B cell (primary cell): ENCODE data around the gene CNTN2. TPM values are rescaled to one million over a fixed set of nuclear protein-coding genes. Genes with fewer than 3 reads are reported as not detected.

Experiments used
- ATAC-seq: fragments of 200-7000 bp; cut with Tn5 transposase; one replicate; pipeline ENCODE4 v1.10.0; 2021; ENCODE audit warnings: low read depth, mild to moderate bottlenecking, moderate number of reproducible peaks, moderate library complexity
- CTCF ChIA-PET: fragments of 350-600 bp; sonication (Branson Sonifier 250); formaldehyde crosslinking; loops from one replicate; lab custom pipeline; 2021; ENCODE audit warnings: antibody characterized with exemption, inconsistent platforms; lab: Charles Lee
- POLR2A ChIA-PET: fragments of 350-600 bp; sonication (Branson Sonifier 250); formaldehyde crosslinking; loops from one replicate; lab custom pipeline; 2021; ENCODE audit warnings: antibody characterized with exemption; lab: Charles Lee
- DNase-seq: peaks from one replicate; pipeline ENCODE4 v3.0.0; 2013
- H2AFZ ChIP-seq: 2 replicates; pipeline ENCODE4 v1.6.1; 2012; ENCODE audit warnings: mild to moderate bottlenecking, low read depth, low read length; ENCODE audit not compliant: insufficient read depth, poor library complexity, severe bottlenecking
- H3K27ac ChIP-seq, 2 donors: 1 replicate in 1 of 2; 2 replicates in 1 of 2; pipeline ENCODE4 v1.5.1; 2012 to 2013; ENCODE audit warnings: low read length in 2 of 2, mild to moderate bottlenecking in 2 of 2, moderate library complexity in 1 of 2
- H3K27me3 ChIP-seq, 4 experiments: fragments of 200-600 bp in 1 of 4; sonication (generic) in 1 of 4; replicated peaks in 1 of 4; 1 replicate in 2 of 4; 2 replicates in 2 of 4; pipeline versions ENCODE4 v1.6.1 to v1.7.0; 2013 to 2016; ENCODE audit warnings: low read length in 3 of 4, mild to moderate bottlenecking in 2 of 4, mixed read lengths in 1 of 4, moderate library complexity in 1 of 4; ENCODE audit not compliant: insufficient read depth in 4 of 4, control insufficient read depth in 3 of 4; ENCODE audit errors: control extremely low read depth in 1 of 4
- H3K36me3 ChIP-seq, 2 experiments: replicated peaks in 1 of 2; 1 replicate in 1 of 2; 2 replicates in 1 of 2; pipeline versions ENCODE4 v1.6.1 to v1.7.1; 2013; ENCODE audit warnings: low read length in 1 of 2; ENCODE audit not compliant: insufficient read depth in 2 of 2, control insufficient read depth in 1 of 2; ENCODE audit errors: control extremely low read depth in 1 of 2, extremely low read depth in 1 of 2
- H3K4me1 ChIP-seq, 2 donors: fragments of 200-600 bp in 1 of 2; sonication (generic) in 1 of 2; 1 replicate in 1 of 2; 2 replicates in 1 of 2; pipeline versions ENCODE4 v1.5.1 to v1.6.1; 2013 to 2017; ENCODE audit warnings: low read length in 2 of 2; ENCODE audit not compliant: control insufficient read depth in 2 of 2, insufficient read depth in 2 of 2
- H3K4me2 ChIP-seq: replicated peaks from 2 replicates; pipeline ENCODE3; 2012; ENCODE audit warnings: mild to moderate bottlenecking, low read depth, low read length; ENCODE audit not compliant: poor library complexity, severe bottlenecking
- H3K4me3 ChIP-seq, 5 experiments: fragments of 200-600 bp in 1 of 5; sonication (generic) in 1 of 5; 1 replicate in 3 of 5; 2 replicates in 2 of 5; pipeline versions ENCODE4 v1.5.1 to v1.7.0; 2011 to 2016; ENCODE audit warnings: low read length in 4 of 5, mild to moderate bottlenecking in 4 of 5, low read depth in 2 of 5, control low read depth in 1 of 5, moderate library complexity in 1 of 5; ENCODE audit not compliant: insufficient read depth in 1 of 5; ENCODE audit errors: control extremely low read depth in 1 of 5, extremely low read depth in 1 of 5
- H3K79me2 ChIP-seq: fragments of 200-600 bp; sonication (generic); one replicate; pipeline ENCODE4 v1.6.0; 2016; ENCODE audit warnings: low read length; ENCODE audit not compliant: control insufficient read depth, insufficient read depth
- H3K9ac ChIP-seq: fragments of 200-600 bp; sonication (generic); 2 replicates; pipeline ENCODE4 v1.6.1; 2017; ENCODE audit warnings: mild to moderate bottlenecking, low read length, moderate library complexity
- H3K9me3 ChIP-seq, 3 donors: one replicate each; pipeline versions ENCODE4 v1.6.1 to v1.7.1; 2013; ENCODE audit warnings: low read length in 2 of 3; ENCODE audit not compliant: control insufficient read depth in 2 of 3, insufficient read depth in 1 of 3; ENCODE audit errors: control extremely low read depth in 1 of 3
- H4K20me1 ChIP-seq: 2 replicates; pipeline ENCODE4 v1.6.0; 2012; ENCODE audit warnings: mild to moderate bottlenecking, low read length; ENCODE audit not compliant: insufficient read depth, control insufficient read depth, poor library complexity, severe bottlenecking
- H3K27ac Mint-ChIP-seq: one replicate; pipeline ENCODE4 v1.8.0; 2021; ENCODE audit warnings: mixed read lengths
- H3K27me3 Mint-ChIP-seq: one replicate; pipeline ENCODE4 v1.8.0; 2021; ENCODE audit warnings: mixed read lengths
- H3K4me1 Mint-ChIP-seq: one replicate; pipeline ENCODE4 v1.8.0; 2021; ENCODE audit warnings: mixed read lengths
- H3K4me3 Mint-ChIP-seq: one replicate; pipeline ENCODE4 v1.8.0; 2021; ENCODE audit warnings: mixed read lengths
- H3K9me3 Mint-ChIP-seq: one replicate; pipeline ENCODE4 v1.8.0; 2022; ENCODE audit warnings: mixed read lengths; ENCODE audit not compliant: insufficient read depth
- EZH2 ChIP-seq: IDR thresholded peaks from 2 replicates; pipeline ENCODE4 v1.6.1; 2012; ENCODE audit warnings: borderline replicate concordance, low read depth, mild to moderate bottlenecking, moderate library complexity, low read length; ENCODE audit not compliant: insufficient read depth, poor library complexity, severe bottlenecking
- WGBS: methylation state at CpG from one replicate; pipeline ENCODE4 v1.1.5; 2013; ENCODE audit warnings: missing lambda C conversion rate; ENCODE audit not compliant: insufficient coverage; 5-methylcytosine and 5-hydroxymethylcytosine counted together
- intact Hi-C: fragments of 100-400 bp; cut with micrococcal nuclease; formaldehyde crosslinking; loops from one replicate; pipeline ENCODE4 v1.10.0; 2022
- polyA plus RNA-seq: library from polyadenylated mRNA; depleted of rRNA; stranded (reverse); fragments of >200 nt; gene quantifications from 2 replicates; pipeline ENCODE4 v1.2.3, GENCODE V29; 2012
- total RNA-seq, 2 donors: library from RNA; stranded (reverse); fragments of 120-200 nt in 1 of 2; gene quantifications; 1 replicate in 1 of 2; 2 replicates in 1 of 2; pipeline versions ENCODE4 v1.2.3 to v1.2.4, GENCODE V29; 2013 to 2022
- TF ChIP-seq, protein P1 (sequence below): fragments of 200-600 bp; IDR thresholded peaks from one replicate; pipeline ENCODE4 v1.8.0; 2022; ENCODE audit warnings: antibody characterized with exemption, mild to moderate bottlenecking

The CNTN2 gene
- total and polyA plus RNA-seq, 2 donors (not counting 1 experiment from before 2014, with no cell fraction given), result not detected

DNA sequence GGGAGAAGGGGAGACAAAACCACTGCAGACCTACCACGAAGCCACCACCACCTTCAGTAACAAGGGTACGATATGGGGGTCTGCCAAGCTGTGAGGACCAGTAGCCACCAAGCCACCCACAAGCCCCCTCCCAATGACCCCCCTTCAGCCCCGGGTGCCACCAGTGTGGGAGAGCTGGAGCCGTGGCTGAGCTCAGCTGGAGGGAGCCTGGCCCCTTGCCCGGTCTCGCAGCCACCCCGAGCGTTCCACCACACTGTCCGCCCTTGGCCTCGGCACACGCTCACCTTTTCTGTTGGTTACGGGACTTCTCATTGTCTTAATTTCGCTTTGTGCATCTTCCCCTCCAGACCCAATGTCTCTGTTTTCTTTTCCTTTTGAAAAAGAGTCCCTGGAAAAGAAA is 26.4 kb upstream of the CNTN2 start:
- ATAC-seq (no peak), DNase-seq (no peak)
- ChIA-PET POLR2A (no interaction called here), CTCF (no interaction called here)
- no peak overlapping the region for H3K4me3 ChIP-seq
- no peak overlapping the region for H3K9ac ChIP-seq
- no peak overlapping the region for H2AFZ ChIP-seq
- H3K27me3 ChIP-seq, result no peaks in the 10 kb centered on the region
- no peaks in the 10 kb centered on the region for H3K4me1 ChIP-seq
- H4K20me1 ChIP-seq, result no peaks in the 10 kb centered on the region
- no peak overlapping the region for H3K4me3 Mint-ChIP-seq
- H3K4me2 ChIP-seq, result no peak overlapping the region
- H3K4me1 Mint-ChIP-seq, result no peaks in the 10 kb centered on the region
- intact Hi-C loops, result no loop called here
- H3K27me3 Mint-ChIP-seq, result peaks cover 5% of the 10 kb centered on the region
- no peaks in the 10 kb centered on the region for H3K9me3 ChIP-seq
- no peak overlapping the region for H3K27ac ChIP-seq
- H3K9me3 Mint-ChIP-seq, result no peaks in the 10 kb centered on the region
- TF ChIP-seq, protein P1, sequence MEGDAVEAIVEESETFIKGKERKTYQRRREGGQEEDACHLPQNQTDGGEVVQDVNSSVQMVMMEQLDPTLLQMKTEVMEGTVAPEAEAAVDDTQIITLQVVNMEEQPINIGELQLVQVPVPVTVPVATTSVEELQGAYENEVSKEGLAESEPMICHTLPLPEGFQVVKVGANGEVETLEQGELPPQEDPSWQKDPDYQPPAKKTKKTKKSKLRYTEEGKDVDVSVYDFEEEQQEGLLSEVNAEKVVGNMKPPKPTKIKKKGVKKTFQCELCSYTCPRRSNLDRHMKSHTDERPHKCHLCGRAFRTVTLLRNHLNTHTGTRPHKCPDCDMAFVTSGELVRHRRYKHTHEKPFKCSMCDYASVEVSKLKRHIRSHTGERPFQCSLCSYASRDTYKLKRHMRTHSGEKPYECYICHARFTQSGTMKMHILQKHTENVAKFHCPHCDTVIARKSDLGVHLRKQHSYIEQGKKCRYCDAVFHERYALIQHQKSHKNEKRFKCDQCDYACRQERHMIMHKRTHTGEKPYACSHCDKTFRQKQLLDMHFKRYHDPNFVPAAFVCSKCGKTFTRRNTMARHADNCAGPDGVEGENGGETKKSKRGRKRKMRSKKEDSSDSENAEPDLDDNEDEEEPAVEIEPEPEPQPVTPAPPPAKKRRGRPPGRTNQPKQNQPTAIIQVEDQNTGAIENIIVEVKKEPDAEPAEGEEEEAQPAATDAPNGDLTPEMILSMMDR, result no peak
- TF ChIP-seq EZH2, result no peak
- H3K27ac Mint-ChIP-seq, result no peak overlapping the region
- 91% methylated on average over 11 of the region's 13 CpGs for WGBS
- H3K36me3 ChIP-seq, result no peaks in the 10 kb centered on the region
- no peaks in the 10 kb centered on the region for H3K79me2 ChIP-seq

DNA sequence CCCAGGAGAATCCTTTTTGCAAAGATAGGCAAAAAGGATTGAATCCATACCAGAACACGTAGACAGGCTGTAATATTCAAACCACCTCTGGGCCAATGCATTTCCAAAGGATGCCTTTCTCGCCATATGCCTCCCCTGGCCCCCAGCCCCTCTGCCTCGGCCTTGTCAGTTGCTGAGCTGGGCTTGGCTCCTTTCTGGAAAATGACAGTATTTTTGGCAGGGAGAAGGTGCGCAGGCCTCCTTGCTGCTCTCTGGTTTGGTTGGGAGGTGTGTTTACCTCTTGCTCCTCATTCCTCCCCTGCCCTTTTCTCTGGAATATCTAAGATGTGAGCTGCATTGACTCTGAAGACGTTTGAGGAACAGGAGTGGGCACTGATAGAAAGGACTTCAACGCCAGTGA is 26.0 kb upstream of the CNTN2 start:
- H3K79me2 ChIP-seq, result no peaks in the 10 kb centered on the region
- POLR2A ChIA-PET, result no interaction called here
- H2AFZ ChIP-seq, result no peak overlapping the region
- H3K9me3 ChIP-seq, result no peaks in the 10 kb centered on the region
- H3K36me3 ChIP-seq, result no peaks in the 10 kb centered on the region
- DNase-seq (no peak), ATAC-seq (no peak)
- peaks cover 5% of the 10 kb centered on the region for H3K27me3 Mint-ChIP-seq
- no peaks in the 10 kb centered on the region for H3K4me1 Mint-ChIP-seq
- H3K4me2 ChIP-seq, result no peak overlapping the region
- no peaks in the 10 kb centered on the region for H3K4me1 ChIP-seq
- no peaks in the 10 kb centered on the region for H3K27me3 ChIP-seq
- H3K9me3 Mint-ChIP-seq, result no peaks in the 10 kb centered on the region
- no peak overlapping the region for H3K27ac Mint-ChIP-seq
- CTCF ChIA-PET, result no interaction called here
- TF ChIP-seq EZH2, result no peak
- TF ChIP-seq, protein P1, result no peak
- H3K27ac ChIP-seq, result no peak overlapping the region
- no peak overlapping the region for H3K4me3 Mint-ChIP-seq
- 90% methylated on average over 2 of the region's 6 CpGs for WGBS
- H3K9ac ChIP-seq, result no peak overlapping the region
- intact Hi-C loops, result no loop called here
- no peak overlapping the region for H3K4me3 ChIP-seq
- no peaks in the 10 kb centered on the region for H4K20me1 ChIP-seq
